Hindlimb muscle (tissue), 1 donor: ENCODE results near the gene AHRR. TPM values are rescaled to one million over a fixed set of nuclear protein-coding genes. Genes with fewer than 3 reads are reported as not detected.

Source experiments
- DNase-seq: peaks from one replicate; pipeline ENCODE4 v3.0.0-alpha.2; 2013
- polyA plus RNA-seq: library from polyadenylated mRNA; unstranded; fragments of 120-200 nt; gene quantifications from one replicate; pipeline ENCODE4 v1.2.1, GENCODE V29; 2013; ENCODE audit not compliant: insufficient read length

Gene AHRR
- polyA plus RNA-seq, 1 donor = 2.3 TPM

GRCh38 chr5:321726-322251 lies 275 bp downstream of the AHRR start:
- no peak for DNase-seq

GRCh38 chr5:322281-322941 lies 897 bp downstream of the AHRR start:
- DNase-seq = no peak

GRCh38 chr5:322942-323879 lies 1.7 kb downstream of the AHRR start:
- no peak for DNase-seq

GRCh38 chr5:324736-325612 lies 3.5 kb downstream of the AHRR start:
- no peak for DNase-seq

GRCh38 chr5:326109-326508 lies 4.6 kb downstream of the AHRR start:
- no peak for DNase-seq

- DNase-seq = no peak
Measured at GRCh38 chr5:329121-329735, 7.7 kb downstream of the AHRR start.

- no peak for DNase-seq
Measured at GRCh38 chr5:329768-330167, 8.3 kb downstream of the AHRR start.

- DNase-seq = no peak
Measured at GRCh38 chr5:332843-333242, 11.3 kb downstream of the AHRR start.

- DNase-seq = no peak
Measured at GRCh38 chr5:333945-334344, 12.4 kb downstream of the AHRR start.

- DNase-seq = no peak
Measured at GRCh38 chr5:334903-335739, 13.6 kb downstream of the AHRR start.

- no peak for DNase-seq
Measured at GRCh38 chr5:335740-336038, 14.2 kb downstream of the AHRR start.

- no peak for DNase-seq
Measured at GRCh38 chr5:337563-338130, 16.1 kb downstream of the AHRR start.

GRCh38 chr5:342501-343460 lies 21.3 kb downstream of the AHRR start:
- no peak for DNase-seq

GRCh38 chr5:343461-344401 lies 22.2 kb downstream of the AHRR start:
- DNase-seq = peak; percentile 64

GRCh38 chr5:344668-345067 lies 23.2 kb downstream of the AHRR start:
- no peak for DNase-seq

- DNase-seq = peak; percentile 81
Measured at GRCh38 chr5:345404-346195, 24.1 kb downstream of the AHRR start.

- no peak for DNase-seq
Measured at GRCh38 chr5:346229-346935, 24.9 kb downstream of the AHRR start.
